Activated T-helper 1 cell treated with Interleukin-2 at 50 U/mL for 16 hours (primary cell): Measurements from ENCODE around the gene RNF141.

ENCODE experiments used
- DNase-seq: peaks from one replicate; pipeline ENCODE4 v3.0.0-alpha.2; 2020; ENCODE audit warnings: low read depth

The RNF141 gene, protein sequence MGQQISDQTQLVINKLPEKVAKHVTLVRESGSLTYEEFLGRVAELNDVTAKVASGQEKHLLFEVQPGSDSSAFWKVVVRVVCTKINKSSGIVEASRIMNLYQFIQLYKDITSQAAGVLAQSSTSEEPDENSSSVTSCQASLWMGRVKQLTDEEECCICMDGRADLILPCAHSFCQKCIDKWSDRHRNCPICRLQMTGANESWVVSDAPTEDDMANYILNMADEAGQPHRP

DNA sequence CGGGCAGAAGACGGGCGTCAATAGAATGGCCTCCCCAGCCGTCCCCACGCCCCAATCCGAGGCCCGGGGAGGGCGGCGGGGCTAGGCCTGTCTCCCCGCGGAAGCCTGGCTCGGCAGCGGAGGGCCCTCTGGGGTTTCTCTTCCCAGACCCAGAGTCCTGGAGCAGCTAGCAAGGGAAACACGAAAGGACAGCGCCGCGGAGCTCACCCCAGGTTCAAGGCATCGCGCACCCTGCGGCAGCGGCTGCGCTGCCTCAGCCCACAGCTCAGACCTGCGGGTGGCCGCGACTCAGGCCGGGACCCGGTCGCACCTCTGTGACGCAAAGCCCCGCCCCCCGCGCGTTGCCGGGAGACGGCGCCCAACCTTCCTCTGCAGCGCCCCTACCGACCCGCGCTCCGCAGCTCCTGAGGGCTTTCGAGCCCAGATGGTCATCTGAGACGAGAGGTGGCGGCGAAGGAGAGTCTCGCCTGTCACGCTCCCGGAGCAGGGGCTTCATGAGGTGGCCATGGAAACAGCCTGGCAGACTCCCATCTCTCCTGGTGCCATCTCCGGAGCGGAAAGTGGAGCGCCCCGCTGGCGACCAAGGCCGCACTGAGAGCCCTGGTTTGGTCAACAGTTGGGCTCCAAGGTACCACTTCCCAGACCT lies at the start of gene RNF141:
TSS of gene RNF141 (minus strand) at position 273 of the 646 bp plus-strand sequence. CDS start 7,029 bp downstream, outside the sequence.
- peak; percentile 87 for DNase-seq

DNA sequence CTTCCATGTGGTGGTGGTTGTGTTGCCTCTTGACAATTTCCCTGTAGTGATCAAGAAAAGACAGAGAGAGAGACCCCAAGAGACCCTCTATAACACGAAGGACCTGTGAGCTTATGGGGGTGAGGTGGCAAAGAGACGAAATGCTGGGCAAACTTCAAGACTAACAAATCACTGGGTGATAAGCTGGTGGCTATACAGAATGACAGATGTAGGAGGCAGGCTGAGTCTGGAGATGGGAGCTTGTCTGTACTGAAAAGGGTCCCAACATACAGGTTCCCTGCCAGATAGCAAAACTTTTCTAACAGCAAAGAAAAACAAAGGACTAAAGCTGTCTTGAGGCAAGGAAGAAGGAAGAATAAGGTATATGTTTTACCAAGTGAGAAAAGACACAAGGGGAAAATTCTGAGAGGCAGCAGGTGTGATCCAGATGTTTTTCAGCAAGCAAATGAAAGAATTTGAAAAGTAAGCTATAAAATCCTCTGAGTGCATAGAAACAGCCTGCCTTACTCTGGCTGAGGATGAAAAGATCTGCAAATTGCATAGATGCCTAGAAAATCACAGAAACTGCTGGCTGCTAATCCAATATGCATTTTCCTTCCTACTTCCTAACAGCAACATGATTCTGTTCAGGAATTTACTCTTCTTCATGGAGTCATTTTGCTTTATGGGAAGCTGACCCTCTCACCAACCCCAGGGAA lies 49.4 kb upstream of the RNF141 start:
- DNase-seq, result no peak

DNA sequence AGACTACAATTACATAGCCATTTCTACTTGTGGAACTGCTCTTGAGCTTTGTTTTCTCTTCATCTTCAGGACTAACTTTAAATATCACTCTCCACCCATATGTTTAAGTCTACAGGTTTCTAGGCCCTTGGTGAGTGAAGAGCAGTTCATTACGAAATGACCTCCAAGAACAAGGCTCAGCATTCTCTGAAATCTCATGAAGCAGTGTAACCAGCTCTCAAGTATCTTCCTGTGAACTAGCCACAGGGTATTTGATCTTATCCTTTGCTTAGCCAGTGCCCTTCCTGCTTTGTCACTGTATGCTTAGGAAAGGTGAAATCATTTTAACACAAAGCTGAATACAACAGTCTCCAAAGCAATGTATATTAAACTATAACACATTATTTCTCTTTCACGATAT lies 47.9 kb upstream of the RNF141 start:
- no peak for DNase-seq

DNA sequence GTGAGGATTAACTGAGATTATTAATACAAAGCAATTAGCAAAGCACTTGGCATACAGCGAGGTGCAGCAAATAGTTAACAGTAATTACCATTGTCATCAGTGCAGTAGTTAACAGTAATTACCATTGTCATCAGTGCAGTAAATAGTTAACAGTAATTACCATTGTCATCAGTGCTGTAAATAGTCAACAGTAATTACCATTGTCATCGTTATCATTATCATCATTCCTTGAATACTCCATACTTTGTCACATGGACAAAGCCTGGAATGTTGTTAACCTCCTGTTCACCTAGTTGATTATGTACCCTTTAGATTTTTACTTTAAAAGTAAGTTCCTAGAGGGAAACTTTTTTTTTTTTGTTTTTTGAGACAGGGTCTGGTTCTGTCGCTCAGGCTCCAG lies 47.0 kb upstream of the RNF141 start:
- no peak for DNase-seq

DNA sequence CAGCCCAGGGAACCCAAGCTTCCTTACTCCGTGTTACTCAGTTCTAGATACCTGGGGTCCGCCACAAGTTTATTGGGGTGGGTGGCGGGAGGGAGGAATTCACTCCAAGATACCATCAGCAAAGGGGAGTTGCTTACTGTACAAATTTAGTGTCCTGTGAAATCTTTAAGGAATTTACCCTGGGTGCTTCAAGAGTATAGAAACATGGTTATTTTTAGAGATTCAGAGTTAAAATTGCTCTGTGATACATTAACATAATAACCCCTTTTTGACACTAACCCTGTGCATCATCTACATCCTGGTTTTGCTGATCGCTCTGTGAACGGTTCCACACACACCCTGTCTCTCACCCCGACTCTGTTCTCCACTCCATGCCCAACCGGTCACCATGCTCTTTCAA lies 46.4 kb upstream of the RNF141 start:
- no peak for DNase-seq

DNA sequence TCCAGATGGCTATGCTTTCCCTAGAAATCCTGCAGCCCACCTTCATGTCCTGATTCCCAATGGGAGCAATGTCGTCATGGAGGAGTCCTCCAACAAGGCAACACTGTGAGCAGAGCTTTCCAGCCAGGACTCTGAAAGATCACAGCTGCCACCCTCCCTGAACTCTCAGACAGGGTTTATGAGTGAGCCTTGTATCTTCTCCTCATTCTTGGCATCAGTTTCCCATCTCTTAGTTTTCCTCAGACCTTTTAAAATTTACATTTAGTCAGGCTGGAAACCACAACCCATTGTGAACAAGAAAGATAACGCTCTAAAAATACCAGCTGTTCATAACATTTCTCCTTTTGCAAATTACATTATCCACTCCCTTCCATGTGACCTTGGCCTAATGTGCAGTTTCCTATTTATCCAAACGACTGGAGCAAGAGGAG lies 43.1 kb upstream of the RNF141 start:
- no peak for DNase-seq

DNA sequence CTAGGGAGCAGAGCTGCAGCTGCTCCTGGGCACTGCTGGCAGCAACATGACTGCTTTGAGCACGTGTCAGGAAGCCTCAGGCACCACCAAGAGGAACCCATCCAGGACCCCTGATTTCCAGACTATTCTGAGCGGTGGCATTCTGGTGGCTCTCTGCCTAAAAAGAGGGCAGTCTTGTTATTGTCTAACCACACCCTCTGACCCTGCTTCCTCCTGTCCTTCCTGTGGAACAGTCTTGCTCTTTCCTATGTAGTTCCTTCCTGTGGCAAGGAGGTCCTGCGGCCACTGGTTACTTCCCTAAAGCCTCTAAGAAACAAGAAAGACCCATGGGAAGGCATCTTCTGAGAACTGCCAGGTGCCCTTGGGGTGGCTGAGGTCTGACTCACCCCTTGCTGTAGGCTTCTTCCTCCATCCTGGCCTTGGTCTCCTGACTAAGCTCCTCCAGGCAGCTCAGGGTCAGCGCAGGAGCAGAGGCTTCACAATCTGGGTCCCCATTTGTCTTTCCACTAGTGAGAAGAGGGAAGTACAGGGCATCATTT lies 40.6 kb upstream of the RNF141 start:
- no peak for DNase-seq

DNA sequence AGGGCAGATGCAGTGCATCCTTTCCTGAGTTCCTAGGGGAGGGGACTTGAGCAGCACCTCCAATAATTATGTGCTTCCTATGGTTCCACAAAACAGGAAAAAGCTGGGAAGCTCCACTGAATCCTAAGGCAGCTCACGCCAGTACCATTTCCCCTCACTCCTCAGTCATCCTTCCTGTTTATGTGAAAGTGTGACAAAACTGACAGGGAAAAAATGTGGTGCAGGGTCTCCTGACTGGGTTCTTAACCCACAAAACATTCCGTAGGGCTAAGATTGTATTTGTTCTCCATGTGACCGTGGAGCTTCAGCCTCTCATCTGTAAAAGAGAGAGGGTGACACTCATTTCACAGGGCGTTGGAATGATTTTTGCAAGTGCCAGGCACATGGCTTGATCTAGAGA lies 39.6 kb upstream of the RNF141 start:
- no peak for DNase-seq

DNA sequence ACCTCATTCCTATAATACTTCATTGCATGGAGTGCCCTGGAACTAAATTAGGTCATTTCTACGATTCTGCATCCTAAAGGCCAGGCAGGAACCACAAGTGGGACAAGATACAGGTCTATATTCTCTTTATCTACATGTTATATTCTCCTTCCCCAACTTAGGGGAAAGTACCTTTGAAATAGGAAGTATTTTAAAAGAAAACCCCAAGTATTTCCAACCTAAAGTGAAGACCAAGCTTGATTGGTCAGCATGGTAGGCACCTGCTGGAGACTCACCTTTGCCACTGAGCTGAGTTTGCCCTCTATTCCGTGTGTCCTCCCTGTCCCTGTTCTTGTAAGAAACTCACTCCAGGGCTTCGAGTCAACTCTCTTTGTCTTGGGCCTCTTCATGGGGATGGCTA lies 38.7 kb upstream of the RNF141 start:
- no peak for DNase-seq

DNA sequence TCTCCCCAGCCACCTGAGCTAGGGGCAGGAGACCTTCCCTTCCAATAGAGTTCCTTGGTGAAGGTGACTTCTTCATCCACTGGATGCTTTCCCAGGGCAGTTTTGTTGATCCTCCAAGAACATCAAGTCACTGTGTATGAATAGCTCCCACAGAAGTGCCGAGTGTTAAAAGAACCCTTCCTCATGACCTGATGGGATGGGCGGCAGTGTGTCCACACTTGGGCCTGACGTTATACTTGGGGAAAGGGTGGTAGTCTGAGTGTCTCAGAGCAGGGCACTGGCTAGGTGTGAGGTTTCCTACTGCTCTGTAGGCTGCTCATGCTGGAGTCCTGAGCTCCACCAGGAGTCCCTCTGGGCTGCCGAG lies 35.0 kb upstream of the RNF141 start:
- no peak for DNase-seq

DNA sequence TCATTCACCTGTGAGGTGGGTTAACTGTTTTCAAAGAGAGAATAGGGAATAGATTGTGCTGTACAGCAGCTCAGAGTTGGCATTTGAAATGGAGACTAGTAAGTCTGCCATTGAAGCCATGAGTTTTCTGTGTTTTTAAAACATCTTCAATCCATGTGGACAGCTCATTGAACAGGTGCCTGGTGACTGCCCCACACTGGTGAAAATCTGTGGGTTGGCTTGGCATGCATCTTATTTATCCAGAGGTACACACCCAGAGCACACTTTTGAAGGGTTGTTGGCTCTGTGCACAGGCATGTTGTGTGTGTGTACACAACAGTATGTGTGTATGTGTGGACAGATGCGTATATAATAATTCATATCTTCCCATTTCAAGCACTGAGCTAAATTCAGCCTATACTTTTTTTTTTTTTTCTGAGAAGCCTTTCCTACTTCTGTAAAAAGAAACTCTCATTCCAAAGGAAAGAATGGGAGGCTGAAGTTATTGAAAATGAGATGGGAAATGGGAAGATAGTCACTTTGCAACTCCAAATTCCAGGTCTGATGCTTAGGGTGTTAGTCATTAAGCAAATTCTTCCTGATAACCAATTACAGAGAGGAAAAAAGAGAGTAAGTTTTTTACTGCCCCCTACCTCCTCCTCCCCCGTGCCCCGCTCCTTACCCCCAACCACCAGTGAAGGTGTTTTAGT lies 34.5 kb upstream of the RNF141 start:
- no peak for DNase-seq

DNA sequence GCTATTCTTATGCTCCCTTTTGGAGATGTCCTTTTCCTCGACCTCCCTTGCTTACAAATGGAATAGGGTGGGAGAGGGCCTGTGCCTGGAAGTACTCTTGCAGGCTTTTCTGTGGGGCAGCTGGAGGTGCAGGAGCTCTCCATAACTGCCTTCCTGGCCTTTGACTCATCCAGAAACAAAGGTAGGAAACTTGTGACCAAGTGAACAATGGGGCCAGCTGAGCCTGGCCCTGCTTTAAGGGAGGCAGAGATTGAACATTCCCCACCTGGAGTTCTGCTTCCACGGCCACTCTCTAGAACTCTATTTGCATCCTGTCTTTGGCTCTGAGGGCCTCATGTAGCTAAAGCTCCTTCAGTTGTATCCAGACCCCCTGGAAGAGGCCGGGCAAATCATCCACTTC lies 32.6 kb upstream of the RNF141 start:
- no peak for DNase-seq

DNA sequence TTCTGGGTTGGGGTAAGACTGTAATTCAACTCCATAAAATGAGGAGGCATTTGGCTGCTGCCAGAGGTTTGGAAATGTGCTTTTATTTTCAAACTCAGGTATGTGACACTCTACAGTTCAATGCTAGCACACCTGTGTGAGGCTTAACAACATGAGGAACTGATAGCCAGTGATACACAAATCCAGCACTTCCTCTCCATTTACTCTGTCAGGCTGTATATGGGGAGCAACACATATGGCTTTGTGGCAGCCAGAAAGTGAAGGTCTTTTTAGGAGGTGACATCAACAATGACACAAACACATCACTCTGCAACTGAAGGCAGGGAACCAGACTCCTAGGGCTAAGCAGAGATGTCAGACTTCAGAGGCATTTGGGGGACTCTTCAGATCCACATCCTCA lies 32.0 kb upstream of the RNF141 start:
- no peak for DNase-seq

DNA sequence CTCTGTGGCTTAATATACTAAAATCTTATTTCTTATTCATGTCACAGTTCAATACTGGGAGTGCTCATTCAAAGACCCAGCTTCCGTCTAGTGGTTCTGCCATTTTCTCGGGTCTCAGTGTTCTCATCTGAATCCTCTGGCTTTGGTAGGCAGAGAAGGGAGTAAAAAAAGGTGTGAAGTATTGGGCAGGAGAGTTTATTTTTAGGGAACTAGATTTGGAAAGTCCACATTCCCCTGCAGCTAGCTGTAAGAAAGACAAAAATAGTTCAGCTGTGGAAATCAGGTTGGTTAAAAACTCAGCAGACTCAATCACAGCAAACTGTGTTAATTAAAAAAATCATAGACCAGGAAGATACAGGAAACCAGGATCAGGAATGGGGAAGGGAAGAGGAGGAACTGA lies 31.5 kb upstream of the RNF141 start:
- DNase-seq, result no peak

DNA sequence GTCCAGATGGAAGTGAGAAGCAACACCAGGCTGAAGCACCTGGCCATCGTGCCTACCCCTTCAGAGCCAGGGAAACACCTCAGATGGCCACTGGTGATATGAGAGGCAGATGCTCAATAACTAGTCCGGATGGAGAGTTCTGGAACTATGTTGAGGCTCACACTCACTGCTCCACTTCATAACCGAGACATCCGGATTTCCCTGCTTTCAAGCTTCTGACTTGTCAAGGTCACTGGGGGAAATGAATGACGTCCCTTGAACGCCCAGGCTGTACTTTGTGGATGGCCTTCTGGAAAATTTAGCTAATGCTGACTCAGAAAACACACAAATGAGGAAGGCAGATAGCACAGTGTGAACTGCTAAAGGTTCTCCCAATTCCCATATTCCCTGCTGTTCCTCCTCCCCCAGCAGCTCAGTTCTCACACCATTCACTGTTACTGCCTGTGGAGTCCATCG lies 27.5 kb upstream of the RNF141 start, which contains the start of gene LYVE1:
TSS of gene LYVE1 (minus strand) at position 180 of the 456 bp plus-strand sequence. CDS start at position 47, 133 bp downstream.
- DNase-seq, result no peak

DNA sequence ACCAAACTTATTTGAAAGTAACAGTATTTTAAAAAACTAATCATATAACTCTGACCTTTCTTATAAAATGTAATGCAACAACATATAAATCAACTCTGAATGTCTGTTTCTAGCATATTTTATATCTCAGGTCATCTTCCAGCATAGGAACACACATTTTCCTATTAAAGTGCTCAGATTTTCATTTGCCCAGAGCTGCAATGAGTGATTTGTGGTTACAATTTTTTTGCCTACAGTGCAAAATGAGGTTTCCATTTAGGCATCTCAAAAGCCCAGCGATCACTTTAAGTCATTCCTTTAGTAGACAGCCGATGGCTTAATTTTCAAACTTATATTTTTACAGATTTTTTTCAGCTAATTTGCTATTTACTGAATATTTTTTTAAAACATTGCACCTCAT lies 26.5 kb upstream of the RNF141 start:
- DNase-seq, result no peak

DNA sequence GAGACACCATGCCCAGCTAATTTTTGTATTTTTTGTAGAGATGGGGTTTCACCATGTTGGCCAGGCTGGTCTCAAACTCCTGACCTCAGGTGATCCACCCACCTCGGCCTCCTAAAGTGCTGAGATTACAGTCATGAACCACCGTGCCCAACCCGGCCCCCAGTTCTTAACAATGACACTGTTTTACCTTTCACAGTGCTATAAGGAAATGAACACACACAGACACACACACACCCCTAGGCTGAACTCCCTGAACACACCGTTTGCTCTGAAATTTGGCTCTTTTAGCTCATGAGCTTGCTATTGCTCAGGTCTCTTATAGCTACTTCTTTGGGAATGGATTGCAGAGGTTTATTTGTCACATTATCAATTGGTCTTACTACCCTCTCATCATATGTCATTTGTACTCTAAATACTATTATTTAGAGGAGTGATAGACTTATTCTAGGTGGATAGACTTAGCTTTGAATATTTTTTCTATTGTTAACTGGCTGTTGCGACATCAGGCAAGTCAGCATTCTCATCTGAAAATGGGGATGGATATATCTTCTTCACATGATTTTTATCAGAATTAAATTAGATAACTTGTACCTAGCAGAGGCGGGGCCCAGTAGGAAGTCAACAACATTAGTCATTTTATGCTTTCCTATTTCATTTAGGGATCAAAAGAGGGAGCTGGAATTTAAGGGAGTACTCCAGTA lies 25.4 kb upstream of the RNF141 start:
- no peak for DNase-seq

DNA sequence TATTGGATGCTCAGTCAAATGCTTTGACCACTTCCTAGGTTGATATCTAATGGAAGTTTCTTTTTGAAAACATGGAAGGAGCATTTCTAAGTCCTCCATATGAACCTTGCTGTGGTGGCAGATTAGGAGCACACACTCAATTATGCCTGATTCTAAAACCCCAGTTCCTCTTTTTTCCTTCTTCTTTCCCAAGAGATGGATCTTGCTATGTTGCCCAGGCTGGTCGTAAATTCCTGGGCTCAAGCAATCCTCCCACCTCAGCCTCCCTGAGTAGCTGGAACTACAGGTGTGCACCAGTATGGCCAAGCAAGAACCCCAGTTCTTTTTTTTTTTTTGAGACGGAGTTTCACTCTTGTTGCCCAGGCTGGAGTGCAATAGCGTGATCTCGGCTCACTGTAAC lies 24.5 kb upstream of the RNF141 start:
- no peak for DNase-seq

DNA sequence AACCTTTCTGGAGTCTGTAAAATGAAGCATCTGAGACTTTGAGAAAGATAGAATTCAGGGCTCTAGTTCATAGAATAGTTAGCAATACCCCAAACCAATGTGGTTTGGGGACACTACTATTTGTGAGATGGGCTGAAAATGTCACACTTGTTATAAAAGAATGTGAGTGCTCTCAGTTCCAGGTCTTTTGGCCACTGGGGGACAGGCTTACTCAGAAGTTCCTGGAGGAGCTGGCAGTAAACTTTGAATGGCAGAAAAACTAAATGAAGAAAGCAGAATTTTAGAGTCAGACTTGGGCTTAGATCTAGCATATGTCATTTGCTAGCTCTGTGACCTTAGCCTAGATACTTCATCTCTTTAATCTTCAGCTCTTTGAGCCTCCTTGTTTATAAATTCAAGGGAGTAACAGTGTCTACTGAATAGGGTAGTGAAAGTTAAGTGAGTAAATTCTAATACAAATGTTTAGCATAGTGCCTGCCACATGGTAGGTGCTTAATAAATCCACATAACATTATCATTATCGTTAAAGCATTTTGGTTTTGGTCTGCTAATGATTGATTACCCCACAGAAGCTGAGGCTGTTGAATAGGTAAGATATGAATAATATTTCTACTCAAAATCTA lies 23.8 kb upstream of the RNF141 start:
- DNase-seq, result no peak

DNA sequence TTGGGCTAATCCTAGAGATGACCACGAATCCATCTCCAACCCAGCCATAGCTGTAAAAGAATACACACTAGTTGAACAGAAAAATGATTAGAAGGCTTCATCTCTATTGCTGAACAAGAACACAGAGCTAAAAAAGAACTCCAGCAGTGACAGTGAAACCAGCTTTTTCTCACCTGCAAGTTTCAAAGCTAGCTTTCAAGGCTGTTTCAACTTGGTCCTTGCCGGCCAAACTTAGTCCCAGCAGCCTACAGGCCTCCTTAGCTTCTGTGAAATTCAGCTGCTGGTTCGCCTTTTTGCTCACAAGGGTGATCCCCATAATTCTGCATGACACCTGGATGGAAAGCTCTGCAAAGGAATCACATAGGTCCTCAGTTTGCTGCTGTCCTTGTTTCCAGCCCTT lies 23.0 kb upstream of the RNF141 start:
- no peak for DNase-seq

DNA sequence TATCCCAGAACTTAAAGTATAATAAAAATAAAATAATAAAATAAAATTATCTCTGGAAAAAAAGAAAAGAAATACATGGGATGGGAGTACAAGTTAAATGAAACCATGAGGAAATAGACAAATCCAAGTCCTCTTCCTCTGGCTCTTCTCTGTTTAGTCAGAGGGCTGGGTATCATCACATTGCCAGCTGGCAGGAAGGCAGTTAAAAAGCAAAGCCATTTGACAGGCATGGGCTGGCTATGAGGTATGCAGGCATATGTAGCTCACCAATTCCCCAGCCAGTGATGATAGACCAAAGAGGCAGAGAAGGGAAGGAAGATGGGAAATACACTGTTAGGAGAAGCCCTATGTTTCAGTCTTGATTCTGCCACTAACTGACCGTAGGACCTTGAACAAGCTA lies 21.0 kb upstream of the RNF141 start:
- no peak for DNase-seq
